Psoas muscle (tissue), 8 donors: ENCODE results near the gene SLC35F3. TPM values are rescaled to one million over a fixed set of nuclear protein-coding genes. Genes with fewer than 3 reads are reported as not detected.

Experiments
- ATAC-seq, 4 donors: fragments of 200-7000 bp; cut with Tn5 transposase; one replicate each; pipeline ENCODE4 v1.9.1; 2020; ENCODE audit warnings: moderate library complexity in 3 of 4, mild to moderate bottlenecking in 2 of 4
- DNase-seq, 2 donors: peaks; one replicate each; pipeline ENCODE4 v3.0.0-alpha.2; 2020
- H3K27ac ChIP-seq: fragments of 200-600 bp; one replicate; pipeline ENCODE4 v1.8.0; 2022
- H3K27me3 ChIP-seq, 3 donors: fragments of 200-600 bp in 1 of 3; one replicate each; pipeline versions ENCODE4 v1.6.1 to v1.8.0; 2013 to 2022; ENCODE audit warnings: low read length in 2 of 3, mild to moderate bottlenecking in 2 of 3, moderate library complexity in 1 of 3; ENCODE audit not compliant: insufficient read depth in 3 of 3
- H3K36me3 ChIP-seq, 2 donors: fragments of 200-600 bp in 1 of 2; one replicate each; pipeline versions ENCODE4 v1.6.1 to v1.8.0; 2013 to 2022; ENCODE audit warnings: low read depth in 1 of 2, mild to moderate bottlenecking in 1 of 2, moderate library complexity in 1 of 2; ENCODE audit not compliant: insufficient read depth in 1 of 2
- H3K4me1 ChIP-seq: fragments of 200-600 bp; one replicate; pipeline ENCODE4 v1.8.0; 2022
- H3K4me3 ChIP-seq: fragments of 200-600 bp; one replicate; pipeline ENCODE4 v1.8.0; 2022; ENCODE audit warnings: mild to moderate bottlenecking
- H3K9me3 ChIP-seq: fragments of 200-600 bp; one replicate; pipeline ENCODE4 v1.8.0; 2022
- CTCF ChIP-seq: fragments of 200-600 bp; IDR thresholded peaks from one replicate; pipeline ENCODE4 v1.8.0; 2022; ENCODE audit warnings: antibody characterized with exemption
- WGBS, 3 donors: extraction: QIAGEN DNeasy Blood & Tissue Kit; methylation state at CpG; one replicate each; pipeline versions ENCODE4 v1.1.6 to v1.1.7; 2013; 5-methylcytosine and 5-hydroxymethylcytosine counted together
- intact Hi-C, 2 donors: fragments of 100-400 bp; cut with DNase I; formaldehyde crosslinking; loops; one replicate each; pipeline versions ENCODE4 v1.11.0 to v1.14.2; 2022
- polyA plus RNA-seq, 3 donors: library from polyadenylated mRNA; stranded (reverse); fragments of 200-250 nt; gene quantifications; one replicate each; pipeline ENCODE4 v1.2.3, GENCODE V29; 2013
- total RNA-seq, 4 donors: library from RNA; stranded (reverse); fragmentation: NEBNext Ultra II Directional in 2 of 4; extraction: Animal tissue kit (Norgen Biotek cat#: 25700) in 2 of 4; gene quantifications; one replicate each; pipeline versions ENCODE4 v1.2.1 to v1.2.4, GENCODE V29; 2021 to 2023
- donor health status: healthy with polysubstance abuse.
- donor health status: DM: no; HTN: no; CAD: no; lungs with moderate emphysema.
- donor health status: Bipolar disorder and iron deficiency.
- donor health status: healthy.
- donor health status: DM: yes; HTN: yes; CAD: no.
- donor health status: DM: no; HTN: no; CAD: no.
- donor health status: DM: no; HTN: no; CAD: no.
- donor health status: DM: yes; HTN: yes; CAD: no.

The SLC35F3 gene
- total and polyA plus RNA-seq, 7 donors: 0.01 to 0.16 (median 0.10) TPM; not detected in 3

GRCh38 chr1:234007684-234008083 is 103.2 kb downstream of the SLC35F3 start:
- Histone ChIP-seq H3K4me3 (no peak overlapping the region), H3K36me3 (no peaks in the 10 kb centered on the region), H3K9me3 (no peaks in the 10 kb centered on the region), H3K4me1 (no peaks in the 10 kb centered on the region), H3K27ac (no peak overlapping the region), H3K27me3 (peaks cover 0 to 4% (median 0%) of the 10 kb centered on the region in 3 donors)
- ATAC-seq: no peak
- no peak for TF ChIP-seq CTCF
- 84 to 89% (median 85%) methylated on average over 1 of the region's 1 CpG for WGBS, 3 donors
- intact Hi-C loops: no loop called here
- DNase-seq: no peak

- intact Hi-C loops: no loop called here
- Histone ChIP-seq H3K4me1 (no peaks in the 10 kb centered on the region), H3K9me3 (no peaks in the 10 kb centered on the region), H3K27ac (no peak overlapping the region), H3K4me3 (no peak overlapping the region), H3K36me3 (no peaks in the 10 kb centered on the region), H3K27me3 (peaks cover 0 to 4% (median 0%) of the 10 kb centered on the region in 3 donors)
- ATAC-seq (no peak), DNase-seq (no peak)
- no peak for TF ChIP-seq CTCF
Measured at GRCh38 chr1:234008591-234008990, 104.1 kb downstream of the SLC35F3 start.

DNA sequence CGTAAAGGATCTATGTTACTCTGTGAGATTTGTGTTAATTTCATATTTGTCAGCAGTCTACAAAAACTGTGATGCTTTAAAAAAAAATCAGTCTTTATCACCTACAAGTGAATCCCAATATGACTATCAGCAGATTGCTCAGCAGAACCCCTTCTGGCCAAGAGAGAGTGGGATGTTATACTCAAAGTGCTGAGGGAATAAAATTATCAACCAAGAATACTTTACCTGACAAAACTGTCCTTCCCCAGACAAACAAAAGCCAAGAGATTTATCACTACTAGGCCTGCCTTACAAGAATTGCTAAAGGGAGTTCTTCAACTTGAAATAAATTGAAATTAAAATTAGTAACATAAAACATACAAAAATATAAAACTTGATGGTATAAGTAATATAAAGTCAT is 105.2 kb downstream of the SLC35F3 start:
- DNase-seq (no peak), ATAC-seq (no peak)
- Histone ChIP-seq H3K4me1 (no peaks in the 10 kb centered on the region), H3K9me3 (no peaks in the 10 kb centered on the region), H3K36me3 (no peaks in the 10 kb centered on the region), H3K27me3 (peaks cover 0 to 4% (median 0%) of the 10 kb centered on the region in 3 donors), H3K27ac (no peak overlapping the region), H3K4me3 (no peak overlapping the region)
- WGBS, 3 donors: 89 to 94% (median 92%) methylated on average over 1 of the region's 1 CpG
- intact Hi-C loops: no loop called here
- TF ChIP-seq CTCF: no peak

- WGBS, 3 donors: 79 to 87% (median 85%) methylated on average over 3 of the region's 3 CpGs
- H3K36me3 ChIP-seq: no peaks in the 10 kb centered on the region
- TF ChIP-seq CTCF: no peak
- H3K9me3 ChIP-seq: peaks cover 5% of the 10 kb centered on the region
- H3K27me3 ChIP-seq: no peaks in the 10 kb centered on the region
- H3K27ac ChIP-seq: no peak overlapping the region
- ATAC-seq (no peak), DNase-seq (no peak)
- H3K4me1 ChIP-seq: no peaks in the 10 kb centered on the region
- intact Hi-C loops: no loop called here
- H3K4me3 ChIP-seq: no peak overlapping the region
Measured at GRCh38 chr1:234014208-234014607, 109.7 kb downstream of the SLC35F3 start.

DNA sequence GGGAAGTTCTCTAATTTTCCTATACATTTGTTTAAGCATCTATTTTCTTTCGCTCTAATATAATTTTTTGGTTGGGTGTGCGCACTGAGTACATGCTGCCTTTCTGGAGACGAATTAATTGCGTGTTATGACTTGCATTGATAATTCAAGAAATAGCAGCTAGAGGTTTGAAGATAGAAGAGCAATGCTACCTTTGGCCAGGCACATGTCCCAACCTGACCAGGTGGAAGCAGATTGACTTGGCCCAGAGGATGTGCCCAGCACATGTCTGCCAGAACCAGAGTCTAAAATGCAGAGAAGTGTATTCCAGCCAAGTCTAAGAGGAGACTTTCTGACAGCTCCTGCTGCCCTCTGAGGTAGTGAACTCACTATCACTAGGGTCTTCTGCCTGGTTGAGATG is 114.3 kb downstream of the SLC35F3 start:
- ATAC-seq: no peak

More for the DNA sequence above, 114.3 kb downstream of the SLC35F3 start:
- H3K27me3 ChIP-seq: no peaks in the 10 kb centered on the region
- H3K9me3 ChIP-seq: peaks cover 5% of the 10 kb centered on the region
- H3K36me3 ChIP-seq: no peaks in the 10 kb centered on the region
- no peak for DNase-seq
- intact Hi-C loops: no loop called here
- H3K4me3 ChIP-seq: no peak overlapping the region
- no peaks in the 10 kb centered on the region for H3K4me1 ChIP-seq
- 95 to 98% (median 97%) methylated on average over 4 of the region's 4 CpGs for WGBS, 3 donors
- H3K27ac ChIP-seq: no peak overlapping the region
- no peak for TF ChIP-seq CTCF
